WTC11 (cell line): ENCODE data around the gene CMPK2. TPM values are rescaled to one million over a fixed set of nuclear protein-coding genes. Genes with fewer than 3 reads are reported as not detected.

Source experiments
- ATAC-seq: fragments of 200-7000 bp; cut with Tn5 transposase; 2 replicates; pipeline ENCODE4 v1.10.0; 2021; ENCODE audit warnings: mild to moderate bottlenecking, moderate library complexity
- CTCF ChIA-PET: fragments of 300-600 bp; sonication (Branson Sonifier 250); formaldehyde crosslinking; loops from one replicate; lab custom pipeline; 2021; ENCODE audit warnings: antibody characterized with exemption; lab: Charles Lee
- POLR2A ChIA-PET: fragments of 350-600 bp; sonication (Branson Sonifier 250); formaldehyde crosslinking; loops from one replicate; lab custom pipeline; 2021; ENCODE audit warnings: antibody characterized with exemption; lab: Charles Lee
- DNase-seq: peaks from one replicate; pipeline ENCODE4 v3.0.0; 2021; ENCODE audit warnings: low spot score
- H3K27ac Mint-ChIP-seq: 2 replicates; pipeline ENCODE4 v1.8.0; 2021; ENCODE audit warnings: mixed read lengths
- H3K27me3 Mint-ChIP-seq: 2 replicates; pipeline ENCODE4 v1.8.0; 2021; ENCODE audit warnings: low read depth, mild to moderate bottlenecking, moderate library complexity, mixed read lengths
- H3K36me3 Mint-ChIP-seq: 2 replicates; pipeline ENCODE4 v1.8.0; 2021; ENCODE audit warnings: mixed read lengths
- H3K4me1 Mint-ChIP-seq: 2 replicates; pipeline ENCODE4 v1.8.0; 2022; ENCODE audit warnings: mixed read lengths
- H3K4me3 Mint-ChIP-seq: 2 replicates; pipeline ENCODE4 v1.8.0; 2021; ENCODE audit warnings: mild to moderate bottlenecking, moderate library complexity, mixed read lengths
- H3K9me3 Mint-ChIP-seq: 2 replicates; pipeline ENCODE4 v1.8.0; 2021; ENCODE audit warnings: mixed read lengths
- AFF4 ChIP-seq: sonication (generic); formaldehyde crosslinking; IDR thresholded peaks from 2 replicates; pipeline ENCODE4 v1.8.1; 2023; ENCODE audit warnings: mild to moderate bottlenecking, missing genetic modification reagents, borderline replicate concordance
- ATF2 ChIP-seq: sonication (generic); formaldehyde crosslinking; IDR thresholded peaks from 2 replicates; pipeline ENCODE4 v1.8.1; 2022; ENCODE audit warnings: low read depth, missing genetic modification reagents, borderline replicate concordance
- ATF3 ChIP-seq: sonication (generic); formaldehyde crosslinking; conservative IDR thresholded peaks from 2 replicates; pipeline ENCODE4 v1.8.1; 2022; ENCODE audit warnings: mild to moderate bottlenecking, missing genetic modification reagents
- ATF6 ChIP-seq: sonication (generic); formaldehyde crosslinking; IDR thresholded peaks from 2 replicates; pipeline ENCODE4 v1.8.1; 2023; ENCODE audit warnings: mild to moderate bottlenecking, missing genetic modification reagents
- CREB1 ChIP-seq: sonication (generic); formaldehyde crosslinking; IDR thresholded peaks from 2 replicates; pipeline ENCODE4 v1.8.0; 2023; ENCODE audit warnings: mild to moderate bottlenecking, missing genetic modification reagents
- ELF4 ChIP-seq: sonication (generic); formaldehyde crosslinking; IDR thresholded peaks from 2 replicates; pipeline ENCODE4 v1.8.1; 2022; ENCODE audit warnings: low read depth, mild to moderate bottlenecking, moderate library complexity, missing genetic modification reagents
- EMX1 ChIP-seq: fragments of 250-450 bp; sonication (Bioruptor Pico); IDR thresholded peaks from 2 replicates; pipeline ENCODE4 v1.8.0; 2021; ENCODE audit warnings: mild to moderate bottlenecking
- JAZF1 ChIP-seq: fragments of 250-450 bp; sonication (Bioruptor Pico); IDR thresholded peaks from 2 replicates; pipeline ENCODE4 v1.9.0; 2021; ENCODE audit warnings: moderate library complexity, mild to moderate bottlenecking, inconsistent platforms
- JUN ChIP-seq: sonication (generic); formaldehyde crosslinking; IDR thresholded peaks from 2 replicates; pipeline ENCODE4 v1.8.0; 2023; ENCODE audit warnings: mild to moderate bottlenecking, missing genetic modification reagents
- KAT7 ChIP-seq: sonication (generic); formaldehyde crosslinking; IDR thresholded peaks from 2 replicates; pipeline ENCODE4 v1.8.1; 2023; ENCODE audit warnings: missing genetic modification reagents, mild to moderate bottlenecking, borderline replicate concordance
- NFATC4 ChIP-seq: fragments of 250-450 bp; sonication (Bioruptor Pico); IDR thresholded peaks from 2 replicates; pipeline ENCODE4 v1.9.0; 2021; ENCODE audit warnings: mild to moderate bottlenecking
- NFYB ChIP-seq: sonication (generic); formaldehyde crosslinking; conservative IDR thresholded peaks from 2 replicates; pipeline ENCODE4 v1.8.0; 2022; ENCODE audit warnings: low read depth, missing genetic modification reagents
- NR2C2 ChIP-seq: sonication (generic); formaldehyde crosslinking; IDR thresholded peaks from 2 replicates; pipeline ENCODE4 v1.8.0; 2022; ENCODE audit warnings: mild to moderate bottlenecking, missing genetic modification reagents
- OVOL2 ChIP-seq: fragments of 250-450 bp; sonication (Bioruptor Pico); IDR thresholded peaks from 2 replicates; pipeline ENCODE4 v1.9.0; 2021; ENCODE audit warnings: mild to moderate bottlenecking, borderline replicate concordance
- SMAD4 ChIP-seq: sonication (generic); formaldehyde crosslinking; IDR thresholded peaks from 2 replicates; pipeline ENCODE4 v1.8.0; 2022; ENCODE audit warnings: mild to moderate bottlenecking, missing genetic modification reagents
- SP1 ChIP-seq: sonication (generic); formaldehyde crosslinking; conservative IDR thresholded peaks from 2 replicates; pipeline ENCODE4 v1.8.1; 2022; ENCODE audit warnings: missing genetic modification reagents
- TEAD1 ChIP-seq: sonication (generic); formaldehyde crosslinking; IDR thresholded peaks from 2 replicates; pipeline ENCODE4 v1.8.0; 2022; ENCODE audit warnings: mild to moderate bottlenecking, missing genetic modification reagents
- USF1 ChIP-seq: sonication (generic); formaldehyde crosslinking; IDR thresholded peaks from 2 replicates; pipeline ENCODE4 v1.8.0; 2022; ENCODE audit warnings: mild to moderate bottlenecking, missing genetic modification reagents
- ZBTB21 ChIP-seq: sonication (generic); formaldehyde crosslinking; IDR thresholded peaks from 2 replicates; pipeline ENCODE4 v1.8.1; 2023; ENCODE audit warnings: mild to moderate bottlenecking, missing genetic modification reagents, borderline replicate concordance
- ZNF219 ChIP-seq: sonication (generic); formaldehyde crosslinking; IDR thresholded peaks from 2 replicates; pipeline ENCODE4 v1.8.0; 2023; ENCODE audit warnings: missing genetic modification reagents, mild to moderate bottlenecking, borderline replicate concordance
- ZNF263 ChIP-seq: sonication (generic); formaldehyde crosslinking; IDR thresholded peaks from 2 replicates; pipeline ENCODE4 v1.8.1; 2022; ENCODE audit warnings: low read depth, mild to moderate bottlenecking, moderate library complexity, missing genetic modification reagents
- ZNF416 ChIP-seq: fragments of 250-450 bp; sonication (Bioruptor Pico); IDR thresholded peaks from 2 replicates; pipeline ENCODE4 v1.9.0; 2021; ENCODE audit warnings: mild to moderate bottlenecking, inconsistent platforms
- ZNF423 ChIP-seq: fragments of 250-450 bp; sonication (Bioruptor Pico); IDR thresholded peaks from 2 replicates; pipeline ENCODE4 v2.1.2; 2022; ENCODE audit warnings: mild to moderate bottlenecking, moderate library complexity
- ZNF425 ChIP-seq: fragments of 250-450 bp; sonication (Bioruptor Pico); conservative IDR thresholded peaks from 2 replicates; pipeline ENCODE4 v1.9.0; 2021; ENCODE audit warnings: mild to moderate bottlenecking
- ZNF512 ChIP-seq: sonication (generic); formaldehyde crosslinking; IDR thresholded peaks from 2 replicates; pipeline ENCODE4 v1.8.1; 2022; ENCODE audit warnings: missing genetic modification reagents, borderline replicate concordance
- ZNF671 ChIP-seq: fragments of 250-450 bp; sonication (Bioruptor Pico); IDR thresholded peaks from 2 replicates; pipeline ENCODE4 v1.8.0; 2021; ENCODE audit warnings: mild to moderate bottlenecking
- total RNA-seq: library from RNA; stranded (reverse); gene quantifications from 3 replicates; pipeline ENCODE4 v1.2.3, GENCODE V29; 2021

CMPK2 gene
- total RNA-seq, 1 experiment from 2014 or later: 0.13 TPM

- TF ChIP-seq AFF4 (CRISPR knock-in tag) (no peak), ELF4 (no peak), NFATC4 (CRISPR knock-in tag) (no peak), ZBTB21 (CRISPR knock-in tag) (no peak), ZNF423 (CRISPR knock-in tag) (no peak), KAT7 (CRISPR knock-in tag) (no peak), OVOL2 (CRISPR knock-in tag) (no peak), ZNF512 (CRISPR knock-in tag) (no peak), ZNF425 (no peak), JAZF1 (no peak)
These were observed 40.5 kb upstream of the CMPK2 start (continued) for GRCh38 chr2:6906165-6906741.

- ChIA-PET CTCF (interaction anchor here (0.6 to 1.2 kb wide), 2 partner anchors 9 to 13 kb away, joined by 3 read pairs; no protein-coding TSS in a partner anchor), POLR2A (no interaction called here)
- no peak for DNase-seq
- no peaks in the 10 kb centered on the region for H3K4me1 Mint-ChIP-seq
- no peak for TF ChIP-seq USF1 (CRISPR knock-in tag)
- TF ChIP-seq ATF3 (CRISPR knock-in tag): no peak
- no peak for TF ChIP-seq ATF2
- TF ChIP-seq KAT7 (CRISPR knock-in tag): no peak
- TF ChIP-seq NFYB: no peak
- no peak for TF ChIP-seq TEAD1 (CRISPR knock-in tag)
- no peak for TF ChIP-seq ZNF263 (CRISPR knock-in tag)
- no peak for TF ChIP-seq ZNF416 (CRISPR knock-in tag)
- no peak for TF ChIP-seq EMX1 (CRISPR knock-in tag)
- no peak for TF ChIP-seq ZNF219 (CRISPR knock-in tag)
- no peak for TF ChIP-seq ZNF671 (CRISPR knock-in tag)
- TF ChIP-seq ATF6: no peak
- no peak for TF ChIP-seq SP1 (CRISPR knock-in tag)
- no peak for TF ChIP-seq CREB1 (CRISPR knock-in tag)
- no peak for TF ChIP-seq JUN (CRISPR knock-in tag)
- no peak for TF ChIP-seq SMAD4 (CRISPR knock-in tag)
- no peak for TF ChIP-seq OVOL2 (CRISPR knock-in tag)
- TF ChIP-seq NR2C2 (CRISPR knock-in tag): no peak
- H3K27ac Mint-ChIP-seq: no peak overlapping the region
- peaks cover 43% of the 10 kb centered on the region for H3K9me3 Mint-ChIP-seq
- H3K4me3 Mint-ChIP-seq: no peak overlapping the region
- ATAC-seq: no peak
- H3K27me3 Mint-ChIP-seq: peaks cover 20% of the 10 kb centered on the region
- peaks cover 3% of the 10 kb centered on the region; the same call in 1 of the 2 replicates for H3K36me3 Mint-ChIP-seq
These were observed 40.0 kb upstream of the CMPK2 start for GRCh38 chr2:6905668-6906067.
